ENCODE measurements around the gene NDRG3. TPM values are rescaled to one million over a fixed set of nuclear protein-coding genes. Genes with fewer than 3 reads are reported as not detected.
A peak's percentile ranks its signal among the peaks of the same experiment; 100 is the strongest.

The NDRG3 gene
- total and polyA plus RNA-seq, 8 donors = 5.8 to 91.6 (median 11.9) TPM

DNA sequence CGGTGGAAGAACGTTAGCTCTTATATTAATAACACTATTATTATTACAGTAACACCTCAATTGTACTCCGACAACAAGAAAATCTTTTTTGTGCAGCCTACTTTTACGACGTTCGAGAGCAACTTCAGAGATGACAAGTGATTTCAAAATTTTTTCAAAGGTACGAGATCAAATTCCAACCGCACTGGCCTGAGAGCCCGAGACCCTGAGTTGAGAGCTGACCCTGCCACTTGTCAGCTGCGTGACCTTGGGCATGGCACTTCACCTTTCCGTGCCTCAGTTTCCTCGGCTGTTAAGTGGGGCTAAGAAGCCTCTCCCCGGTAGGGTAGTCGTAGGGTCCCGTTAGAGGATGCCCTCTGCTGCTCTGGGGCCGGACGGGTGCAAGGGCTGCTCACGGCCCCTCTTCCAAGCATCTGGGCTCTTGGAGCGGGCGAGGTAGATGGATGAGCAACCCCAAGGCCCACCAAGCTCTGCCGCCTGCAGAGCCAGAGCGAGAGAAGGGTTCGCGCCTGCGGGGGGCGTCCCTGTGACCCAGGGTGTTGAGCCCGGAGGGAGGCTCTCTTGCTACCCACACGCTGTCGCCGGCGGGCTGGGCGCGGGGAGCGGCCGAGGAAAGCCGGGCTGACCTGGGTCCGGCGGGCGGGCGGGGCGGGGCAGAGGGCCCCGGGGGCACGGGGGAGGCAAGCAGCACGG is 510 bp downstream of the NDRG3 start:
- Histone ChIP-seq H3K9me3 (no peaks in the 10 kb centered on the region), H3K27ac (peak overlapping the region; percentile 21 to 86 (median 65)), H3K4me1 (peaks cover 10 to 23% (median 16%) of the 10 kb centered on the region in 4 donors), H3K4me3 (peak overlapping the region; percentile 92 to 99 (median 93)), H3K36me3 (no peaks in the 10 kb centered on the region), H3K27me3 (no peaks in the 10 kb centered on the region)
- 3 to 13% (median 5%) methylated on average over 15 to 44 of the region's 44 CpGs for WGBS, 5 donors
- intact Hi-C loops (cut with DNase I; ENCODE audit: low total_unique reads) = no loop called here
- peak in 1 of 2 donors; percentile 26 for DNase-seq
- TF ChIP-seq EP300 (IDR thresholded peaks at IDR 0.05) (no peak), POLR2AphosphoS5 (IDR thresholded peaks at IDR 0.05) (no peak), CTCF (IDR thresholded peaks at IDR 0.05) (no peak), POLR2A (IDR thresholded peaks at IDR 0.05) (no peak)

- peak; percentile 16 to 48 for DNase-seq
- no peaks in the 10 kb centered on the region for H3K27me3 ChIP-seq
- H3K27ac ChIP-seq = peak overlapping the region in 4 of 5 donors; percentile 2 to 86 (median 66)
- intact Hi-C loops (cut with DNase I; ENCODE audit: low total_unique reads) = no loop called here
- TF ChIP-seq POLR2AphosphoS5 (IDR thresholded peaks at IDR 0.05) (no peak), CTCF (IDR thresholded peaks at IDR 0.05) (no peak), POLR2A (IDR thresholded peaks at IDR 0.05) (no peak), EP300 (IDR thresholded peaks at IDR 0.05) (no peak)
- no peaks in the 10 kb centered on the region for H3K36me3 ChIP-seq
- 5 to 21% (median 14%) methylated on average over 7 to 8 of the region's 8 CpGs for WGBS, 5 donors
- peak overlapping the region; percentile 92 to 99 (median 93) for H3K4me3 ChIP-seq
- H3K4me1 ChIP-seq = peaks cover 10 to 23% (median 16%) of the 10 kb centered on the region in 4 donors
- no peaks in the 10 kb centered on the region for H3K9me3 ChIP-seq
These were observed 1.1 kb downstream of the NDRG3 start for GRCh38 chr20:36744764-36745191.

DNA sequence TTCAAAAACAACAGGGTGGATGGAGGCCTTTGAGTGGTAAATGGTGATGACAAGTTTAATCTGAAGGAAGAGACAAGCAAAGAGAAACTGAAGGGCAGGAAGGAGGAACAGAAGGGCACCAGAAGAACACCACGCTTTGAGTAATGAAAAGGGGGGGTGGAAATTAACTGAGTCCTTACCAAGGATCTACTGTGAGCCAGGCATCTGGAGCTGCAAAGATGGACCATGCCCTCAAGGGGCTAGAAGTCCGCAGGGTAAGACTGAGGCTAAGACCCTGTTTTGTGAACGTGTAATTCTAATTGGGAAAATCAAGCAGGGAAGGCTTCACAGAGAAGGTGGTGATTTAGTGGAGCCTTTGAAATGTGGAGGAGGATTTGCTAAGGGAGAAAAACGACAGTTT is 1.6 kb downstream of the NDRG3 start:
- 70 to 87% (median 81%) methylated on average over 4 of the region's 4 CpGs for WGBS, 5 donors
- no peak for DNase-seq
- Histone ChIP-seq H3K4me1 (peaks cover 10 to 23% (median 16%) of the 10 kb centered on the region in 4 donors), H3K9me3 (no peaks in the 10 kb centered on the region), H3K27me3 (no peaks in the 10 kb centered on the region), H3K4me3 (peak overlapping the region in 1 of 4 donors; percentile 92), H3K27ac (peak overlapping the region in 2 of 5 donors; percentile 2 to 48), H3K36me3 (no peaks in the 10 kb centered on the region)
- intact Hi-C loops (cut with DNase I; ENCODE audit: low total_unique reads) = no loop called here
- TF ChIP-seq POLR2A (IDR thresholded peaks at IDR 0.05) = no peak
- TF ChIP-seq POLR2AphosphoS5 (IDR thresholded peaks at IDR 0.05) = no peak
- TF ChIP-seq EP300 (IDR thresholded peaks at IDR 0.05) = no peak
- TF ChIP-seq CTCF (IDR thresholded peaks at IDR 0.05) = no peak

DNA sequence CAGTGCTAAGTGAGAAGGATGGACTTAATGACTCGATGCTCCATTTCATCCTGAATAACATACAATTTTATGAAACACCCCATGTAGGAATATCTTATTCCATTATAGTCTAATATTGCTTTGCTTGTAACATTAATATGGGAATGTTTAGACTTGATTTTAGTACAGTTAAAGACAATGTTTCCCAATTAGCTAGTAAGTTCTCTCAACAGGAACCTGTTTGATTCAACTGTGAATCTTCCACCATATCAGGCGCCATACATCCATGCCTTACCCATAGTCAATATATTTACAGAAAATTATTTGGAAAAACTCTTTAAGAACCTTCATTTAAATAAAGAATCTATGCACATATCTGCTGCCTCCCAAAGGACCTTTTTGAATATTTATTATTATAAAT is 3.3 kb downstream of the NDRG3 start:
- H3K4me3 ChIP-seq = no peak overlapping the region
- no peak overlapping the region for H3K27ac ChIP-seq
- no peak for DNase-seq
- H3K9me3 ChIP-seq = no peaks in the 10 kb centered on the region
- TF ChIP-seq POLR2AphosphoS5 (IDR thresholded peaks at IDR 0.05) = no peak
- H3K36me3 ChIP-seq = no peaks in the 10 kb centered on the region
- WGBS, 5 donors = 93 to 97% (median 95%) methylated on average over 2 of the region's 2 CpGs
- H3K27me3 ChIP-seq = no peaks in the 10 kb centered on the region
- H3K4me1 ChIP-seq = peaks cover 10 to 23% (median 16%) of the 10 kb centered on the region in 4 donors
- intact Hi-C loops (cut with DNase I; ENCODE audit: low total_unique reads) = no loop called here

DNA sequence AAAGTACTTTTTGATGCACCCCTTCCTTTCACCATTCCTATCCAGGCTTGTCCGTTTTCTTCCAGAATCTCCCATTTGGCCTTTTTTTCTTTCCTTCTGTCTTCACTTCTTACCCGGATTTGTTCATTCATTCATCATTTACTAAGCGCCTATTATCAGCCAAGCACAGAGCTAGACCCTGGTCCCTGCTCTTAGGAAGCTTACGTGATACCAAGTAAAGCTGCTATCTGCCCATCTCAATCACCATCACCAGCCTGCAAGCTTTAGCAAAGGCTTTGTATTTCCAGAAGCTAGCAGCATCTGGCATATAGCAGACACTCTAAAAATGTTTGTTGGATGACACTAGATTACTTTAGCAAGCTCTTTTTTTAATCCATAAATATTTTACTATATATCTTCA is 4.8 kb downstream of the NDRG3 start:
- Histone ChIP-seq H3K4me3 (no peak overlapping the region), H3K4me1 (peaks cover 10 to 15% (median 13%) of the 10 kb centered on the region in 4 donors), H3K27ac (no peak overlapping the region), H3K9me3 (no peaks in the 10 kb centered on the region), H3K36me3 (no peaks in the 10 kb centered on the region), H3K27me3 (no peaks in the 10 kb centered on the region)
- no peak for TF ChIP-seq POLR2AphosphoS5 (IDR thresholded peaks at IDR 0.05)
- TF ChIP-seq CTCF (IDR thresholded peaks at IDR 0.05) = no peak
- no peak for TF ChIP-seq POLR2A (IDR thresholded peaks at IDR 0.05)
- TF ChIP-seq EP300 (IDR thresholded peaks at IDR 0.05) = no peak
- 76 to 83% (median 77%) methylated on average over 4 of the region's 4 CpGs for WGBS, 5 donors
- intact Hi-C loops (cut with DNase I; ENCODE audit: low total_unique reads) = no loop called here
- no peak for DNase-seq
